Gastroesophageal sphincter (tissue), 4 donors: ENCODE results near the gene CNEP1R1. TPM values are rescaled to one million over a fixed set of nuclear protein-coding genes. Genes with fewer than 3 reads are reported as not detected.

Source experiments
- ATAC-seq: fragments of 150-250 bp; one replicate; pipeline ENCODE4 v1.9.1; 2016; ENCODE audit warnings: mild to moderate bottlenecking, moderate library complexity
- H3K27ac ChIP-seq, 4 donors: fragments of 200-600 bp; sonication (generic) in 3 of 4; 1 replicate in 3 of 4; 2 replicates in 1 of 4; pipeline ENCODE4 v1.5.1; 2016 to 2019
- H3K27me3 ChIP-seq: fragments of 200-600 bp; sonication (generic); one replicate; pipeline ENCODE4 v1.5.1; 2019
- H3K36me3 ChIP-seq, 2 donors: fragments of 200-600 bp; sonication (generic); one replicate each; pipeline ENCODE4 v1.5.1; 2019; ENCODE audit warnings: control low read depth in 1 of 2
- H3K4me1 ChIP-seq, 3 donors: fragments of 200-600 bp; sonication (generic); 1 replicate in 2 of 3; 2 replicates in 1 of 3; pipeline ENCODE4 v1.5.1; 2016 to 2019; ENCODE audit warnings: control low read depth in 2 of 3
- H3K4me3 ChIP-seq, 2 donors: fragments of 200-600 bp; sonication (generic); one replicate each; pipeline ENCODE4 v1.5.1; 2019; ENCODE audit warnings: mild to moderate bottlenecking in 1 of 2, moderate library complexity in 1 of 2
- H3K9me3 ChIP-seq, 3 donors: fragments of 200-600 bp; sonication (generic); one replicate each; pipeline ENCODE4 v1.5.1; 2017 to 2019; ENCODE audit warnings: control low read depth in 2 of 3
- EP300 ChIP-seq: sonication (generic); formaldehyde crosslinking; IDR thresholded peaks from one replicate; pipeline ENCODE4 v1.6.1; 2017; ENCODE audit warnings: antibody characterized with exemption, mild to moderate bottlenecking
- POLR2A ChIP-seq, 2 donors: fragments of 450-650 bp; IDR thresholded peaks; one replicate each; pipeline ENCODE4 v1.6.1; 2017; ENCODE audit warnings: antibody characterized with exemption in 2 of 2, mild to moderate bottlenecking in 2 of 2, moderate library complexity in 1 of 2
- POLR2AphosphoS5 ChIP-seq: sonication (generic); formaldehyde crosslinking; IDR thresholded peaks from one replicate; pipeline ENCODE4 v1.6.1; 2017; ENCODE audit warnings: antibody characterized with exemption
- WGBS, 2 donors: methylation state at CpG; one replicate each; pipeline ENCODE4 v1.1.5; 2018; ENCODE audit warnings: low coverage in 1 of 2; 5-methylcytosine and 5-hydroxymethylcytosine counted together
- total RNA-seq, 4 donors: library from RNA; depleted of rRNA; stranded (reverse); fragments of >200 nt; gene quantifications; one replicate each; pipeline ENCODE4 v1.1.0, GENCODE V29; 2016
- TF ChIP-seq, protein P1 (sequence below), 4 experiments: fragments of 200-600 bp in 2 of 4; fragments of 450-650 bp in 2 of 4; sonication (generic) in 1 of 4; IDR thresholded peaks; one replicate each; pipeline ENCODE4 v1.5.1; 2017 to 2019; ENCODE audit warnings: antibody characterized with exemption in 4 of 4, mild to moderate bottlenecking in 2 of 4, moderate library complexity in 2 of 4

The CNEP1R1 gene
- total RNA-seq, 4 donors from 2014 or later = 11.6 to 21.8 (median 15.5) TPM

DNA sequence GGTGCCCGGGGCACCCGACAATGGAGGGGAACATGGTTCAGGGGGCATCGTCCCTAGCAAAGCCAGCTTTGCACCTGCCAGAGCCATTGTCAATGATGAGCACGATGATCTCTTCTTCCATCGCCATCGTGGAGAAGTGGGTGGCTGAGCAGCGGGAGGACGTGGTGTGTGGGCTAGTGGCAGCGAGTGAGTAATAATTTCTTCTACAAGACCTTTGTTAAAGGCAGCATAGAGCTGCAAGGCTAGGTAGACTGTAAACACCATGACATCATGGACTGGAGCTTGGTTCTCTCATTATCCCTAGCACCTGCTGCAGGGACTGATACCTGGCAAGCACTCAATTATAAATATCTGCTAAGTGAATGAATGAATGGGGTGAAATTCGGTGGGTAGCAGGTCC is 34.1 kb downstream of the CNEP1R1 start:
- Histone ChIP-seq H3K4me3 (no peak overlapping the region), H3K27ac (no peak overlapping the region), H3K27me3 (no peaks in the 10 kb centered on the region), H3K36me3 (no peaks in the 10 kb centered on the region), H3K4me1 (no peaks in the 10 kb centered on the region), H3K9me3 (peaks cover 0 to 13% (median 0%) of the 10 kb centered on the region in 3 donors)
- TF ChIP-seq, protein P1, sequence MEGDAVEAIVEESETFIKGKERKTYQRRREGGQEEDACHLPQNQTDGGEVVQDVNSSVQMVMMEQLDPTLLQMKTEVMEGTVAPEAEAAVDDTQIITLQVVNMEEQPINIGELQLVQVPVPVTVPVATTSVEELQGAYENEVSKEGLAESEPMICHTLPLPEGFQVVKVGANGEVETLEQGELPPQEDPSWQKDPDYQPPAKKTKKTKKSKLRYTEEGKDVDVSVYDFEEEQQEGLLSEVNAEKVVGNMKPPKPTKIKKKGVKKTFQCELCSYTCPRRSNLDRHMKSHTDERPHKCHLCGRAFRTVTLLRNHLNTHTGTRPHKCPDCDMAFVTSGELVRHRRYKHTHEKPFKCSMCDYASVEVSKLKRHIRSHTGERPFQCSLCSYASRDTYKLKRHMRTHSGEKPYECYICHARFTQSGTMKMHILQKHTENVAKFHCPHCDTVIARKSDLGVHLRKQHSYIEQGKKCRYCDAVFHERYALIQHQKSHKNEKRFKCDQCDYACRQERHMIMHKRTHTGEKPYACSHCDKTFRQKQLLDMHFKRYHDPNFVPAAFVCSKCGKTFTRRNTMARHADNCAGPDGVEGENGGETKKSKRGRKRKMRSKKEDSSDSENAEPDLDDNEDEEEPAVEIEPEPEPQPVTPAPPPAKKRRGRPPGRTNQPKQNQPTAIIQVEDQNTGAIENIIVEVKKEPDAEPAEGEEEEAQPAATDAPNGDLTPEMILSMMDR (IDR thresholded peaks at IDR 0.05) = no peak
- no peak for TF ChIP-seq POLR2AphosphoS5
- no peak for TF ChIP-seq EP300
- no peak for TF ChIP-seq POLR2A (IDR thresholded peaks at IDR 0.05)
- no peak for ATAC-seq
- 70 to 92% methylated on average over 2 of the region's 10 CpGs for WGBS, 2 donors

DNA sequence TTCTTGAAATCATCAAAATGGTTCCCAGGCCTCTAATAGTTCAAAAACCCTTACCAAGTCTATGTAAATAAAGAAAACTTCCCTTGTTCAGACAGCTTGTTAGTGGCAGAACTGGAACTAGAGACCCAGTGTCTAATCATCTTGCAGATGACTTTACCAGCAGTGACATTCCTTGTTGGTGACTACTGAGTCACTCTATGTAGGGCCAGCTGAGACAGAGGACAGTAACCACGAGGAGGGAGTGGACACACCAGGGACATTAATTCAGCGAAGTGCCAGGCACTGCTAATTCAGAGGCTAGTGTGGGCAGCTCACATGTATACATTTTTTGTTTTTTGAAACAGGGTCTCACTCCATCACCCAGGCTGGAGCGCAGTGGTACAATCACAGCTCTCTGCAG is 34.6 kb downstream of the CNEP1R1 start:
- Histone ChIP-seq H3K27me3 (no peaks in the 10 kb centered on the region), H3K9me3 (peaks cover 0 to 13% (median 0%) of the 10 kb centered on the region in 3 donors), H3K4me1 (no peaks in the 10 kb centered on the region), H3K36me3 (no peaks in the 10 kb centered on the region), H3K27ac (no peak overlapping the region), H3K4me3 (no peak overlapping the region)
- no peak for ATAC-seq
- TF ChIP-seq, protein P1 (IDR thresholded peaks at IDR 0.05) = no peak
- TF ChIP-seq POLR2AphosphoS5 = no peak
- no peak for TF ChIP-seq POLR2A (IDR thresholded peaks at IDR 0.05)
- TF ChIP-seq EP300 = no peak
- 87 to 92% methylated on average over 2 to 3 of the region's 3 CpGs for WGBS, 2 donors

DNA sequence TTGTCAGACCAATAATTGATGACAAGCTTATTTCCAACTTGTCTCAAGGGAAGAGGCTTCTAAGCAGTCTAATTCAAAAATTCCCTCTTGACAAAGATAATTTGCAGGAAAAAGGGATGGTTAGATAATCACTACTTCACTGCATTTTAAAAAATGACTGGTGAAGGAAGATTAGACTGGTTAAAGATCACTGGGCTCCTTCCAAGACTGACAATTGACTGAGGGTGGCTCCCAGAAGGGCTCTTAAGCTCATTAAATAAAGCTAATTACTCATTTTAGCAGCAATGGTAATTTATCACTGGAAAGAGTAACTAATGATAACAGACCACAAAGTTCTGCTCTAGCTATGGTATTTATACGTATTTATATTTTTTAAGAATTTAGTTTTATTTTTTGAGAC is 36.3 kb downstream of the CNEP1R1 start:
- Histone ChIP-seq H3K36me3 (no peaks in the 10 kb centered on the region), H3K27me3 (no peaks in the 10 kb centered on the region), H3K4me1 (peaks cover 0 to under 1% (median 0%) of the 10 kb centered on the region in 3 donors), H3K4me3 (no peak overlapping the region), H3K27ac (no peak overlapping the region), H3K9me3 (peaks cover 0 to 5% (median 0%) of the 10 kb centered on the region in 3 donors)
- WGBS, 2 donors = 46 to 81% methylated on average over 1 of the region's 1 CpG
- no peak for ATAC-seq
- TF ChIP-seq POLR2AphosphoS5 = no peak
- no peak for TF ChIP-seq EP300
- TF ChIP-seq, protein P1 (IDR thresholded peaks at IDR 0.05) = no peak
- TF ChIP-seq POLR2A (IDR thresholded peaks at IDR 0.05) = no peak

DNA sequence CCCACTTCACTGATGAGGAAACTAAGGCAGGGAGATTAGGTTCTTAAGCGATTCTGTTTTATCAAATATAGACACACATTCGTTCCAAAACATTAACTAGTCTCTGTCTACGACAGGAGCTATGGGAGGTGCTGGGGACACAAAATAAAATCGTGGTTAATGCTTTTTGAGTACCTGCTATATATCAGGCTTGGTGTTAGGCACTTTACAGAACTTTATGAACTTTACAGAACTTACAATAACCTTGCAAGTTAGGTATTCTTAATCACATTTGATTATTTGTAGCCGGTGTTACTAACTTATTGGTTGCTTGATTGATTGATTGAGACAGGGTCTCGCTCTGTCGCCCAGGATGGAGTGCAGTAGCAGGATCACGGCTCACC is 40.2 kb downstream of the CNEP1R1 start:
- no peaks in the 10 kb centered on the region for H3K27me3 ChIP-seq
- no peaks in the 10 kb centered on the region for H3K9me3 ChIP-seq
- TF ChIP-seq, protein P1 (IDR thresholded peaks at IDR 0.05) = no peak
- TF ChIP-seq EP300 = no peak
- no peak for TF ChIP-seq POLR2AphosphoS5
- TF ChIP-seq POLR2A (IDR thresholded peaks at IDR 0.05) = no peak
- peaks cover 6 to 34% (median 7%) of the 10 kb centered on the region in 3 donors for H3K4me1 ChIP-seq
- WGBS, 2 donors = 77 to 78% methylated on average over 5 to 8 of the region's 8 CpGs
- H3K27ac ChIP-seq = peak overlapping the region in 3 of 4 donors; percentile 95 to 98 (median 97)
- peaks cover 0 to 11% of the 10 kb centered on the region in 2 donors for H3K36me3 ChIP-seq
- ATAC-seq = no peak
- H3K4me3 ChIP-seq = peak overlapping the region in 1 of 2 donors; percentile 84
